ENCODE results near the gene ABL1. TPM values are rescaled to one million over a fixed set of nuclear protein-coding genes. Genes with fewer than 3 reads are reported as not detected.

ABL1 gene
- total and polyA plus RNA-seq, 7 donors: 24.5 to 127 (median 69.6) TPM

- TF ChIP-seq POLR2AphosphoS5 (IDR thresholded peaks at IDR 0.05): no peak
- TF ChIP-seq EP300 (IDR thresholded peaks at IDR 0.05): no peak
- TF ChIP-seq, protein P1, sequence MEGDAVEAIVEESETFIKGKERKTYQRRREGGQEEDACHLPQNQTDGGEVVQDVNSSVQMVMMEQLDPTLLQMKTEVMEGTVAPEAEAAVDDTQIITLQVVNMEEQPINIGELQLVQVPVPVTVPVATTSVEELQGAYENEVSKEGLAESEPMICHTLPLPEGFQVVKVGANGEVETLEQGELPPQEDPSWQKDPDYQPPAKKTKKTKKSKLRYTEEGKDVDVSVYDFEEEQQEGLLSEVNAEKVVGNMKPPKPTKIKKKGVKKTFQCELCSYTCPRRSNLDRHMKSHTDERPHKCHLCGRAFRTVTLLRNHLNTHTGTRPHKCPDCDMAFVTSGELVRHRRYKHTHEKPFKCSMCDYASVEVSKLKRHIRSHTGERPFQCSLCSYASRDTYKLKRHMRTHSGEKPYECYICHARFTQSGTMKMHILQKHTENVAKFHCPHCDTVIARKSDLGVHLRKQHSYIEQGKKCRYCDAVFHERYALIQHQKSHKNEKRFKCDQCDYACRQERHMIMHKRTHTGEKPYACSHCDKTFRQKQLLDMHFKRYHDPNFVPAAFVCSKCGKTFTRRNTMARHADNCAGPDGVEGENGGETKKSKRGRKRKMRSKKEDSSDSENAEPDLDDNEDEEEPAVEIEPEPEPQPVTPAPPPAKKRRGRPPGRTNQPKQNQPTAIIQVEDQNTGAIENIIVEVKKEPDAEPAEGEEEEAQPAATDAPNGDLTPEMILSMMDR (IDR thresholded peaks at IDR 0.05): no peak
- WGBS, 2 donors: 37 to 68% methylated on average over 25 of the region's 25 CpGs
Measured at GRCh38 chr9:130899051-130899748, 64.1 kb downstream of the ABL1 start.

DNA sequence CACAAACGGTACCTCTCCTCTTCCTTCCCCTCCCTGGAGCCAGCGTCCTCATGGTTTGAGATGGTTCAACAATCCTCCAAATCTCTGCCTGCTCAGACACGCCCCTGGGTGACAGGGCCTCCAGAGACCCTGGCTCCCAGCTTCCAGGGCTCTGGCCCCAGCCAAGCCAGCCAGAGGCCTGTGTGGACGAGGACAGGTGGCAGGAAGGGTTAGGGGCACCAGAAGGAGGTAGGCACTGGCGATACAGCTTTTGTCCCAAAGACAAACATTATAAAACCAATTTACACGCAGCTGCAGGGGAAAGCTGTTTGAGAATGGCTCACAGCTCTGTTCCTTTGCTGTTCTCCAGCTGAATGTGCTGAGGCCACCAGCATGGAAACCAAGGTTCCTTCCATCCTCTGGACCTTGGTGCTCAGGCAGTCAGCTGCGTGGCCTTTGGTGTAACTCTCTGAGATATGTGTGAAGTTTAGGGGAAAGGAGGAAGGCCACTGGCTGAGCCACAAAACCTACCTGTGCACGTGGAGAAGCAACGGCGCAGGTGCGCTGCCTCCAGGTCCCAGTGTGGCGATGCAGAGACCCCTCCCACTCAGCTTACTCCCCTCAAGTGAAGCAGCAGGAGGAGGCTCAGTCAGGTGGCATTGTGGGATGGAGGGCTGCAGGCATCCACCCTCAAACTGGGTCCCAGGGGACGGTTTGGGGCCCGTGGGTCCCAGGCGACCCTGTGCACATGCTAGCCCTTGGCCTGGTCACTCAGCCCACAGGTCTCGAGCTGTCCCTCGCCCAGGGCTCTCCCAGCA, 65.8 kb downstream of the ABL1 start:
- Histone ChIP-seq H3K36me3 (no peaks in the 10 kb centered on the region), H3K27ac (no peak overlapping the region), H3K9me3 (no peaks in the 10 kb centered on the region), H3K4me3 (no peak overlapping the region), H3K27me3 (peaks cover 0 to 61% (median 33%) of the 10 kb centered on the region in 3 donors), H3K4me1 (peaks cover 0 to 5% (median 3%) of the 10 kb centered on the region in 4 donors)
- WGBS, 2 donors: 30 to 63% methylated on average over 17 of the region's 17 CpGs
- intact Hi-C loops (cut with DNase I): no loop called here
- no peak for TF ChIP-seq EP300 (IDR thresholded peaks at IDR 0.05)
- no peak for TF ChIP-seq POLR2A (IDR thresholded peaks at IDR 0.05)
- no peak for TF ChIP-seq POLR2AphosphoS5 (IDR thresholded peaks at IDR 0.05)
- TF ChIP-seq, protein P1 (IDR thresholded peaks at IDR 0.05): no peak
- no peak for DNase-seq

More at GRCh38 chr9:130899051-130899748, 64.1 kb downstream of the ABL1 start:
- H3K36me3 ChIP-seq: no peaks in the 10 kb centered on the region
- H3K27ac ChIP-seq: no peak overlapping the region
- DNase-seq: no peak
- no peaks in the 10 kb centered on the region for H3K9me3 ChIP-seq
- intact Hi-C loops (cut with DNase I): no loop called here
- H3K27me3 ChIP-seq: peaks cover 0 to 61% (median 32%) of the 10 kb centered on the region in 3 donors
- H3K4me3 ChIP-seq: no peak overlapping the region
- peaks cover 0 to 22% (median 20%) of the 10 kb centered on the region in 4 donors for H3K4me1 ChIP-seq

DNA sequence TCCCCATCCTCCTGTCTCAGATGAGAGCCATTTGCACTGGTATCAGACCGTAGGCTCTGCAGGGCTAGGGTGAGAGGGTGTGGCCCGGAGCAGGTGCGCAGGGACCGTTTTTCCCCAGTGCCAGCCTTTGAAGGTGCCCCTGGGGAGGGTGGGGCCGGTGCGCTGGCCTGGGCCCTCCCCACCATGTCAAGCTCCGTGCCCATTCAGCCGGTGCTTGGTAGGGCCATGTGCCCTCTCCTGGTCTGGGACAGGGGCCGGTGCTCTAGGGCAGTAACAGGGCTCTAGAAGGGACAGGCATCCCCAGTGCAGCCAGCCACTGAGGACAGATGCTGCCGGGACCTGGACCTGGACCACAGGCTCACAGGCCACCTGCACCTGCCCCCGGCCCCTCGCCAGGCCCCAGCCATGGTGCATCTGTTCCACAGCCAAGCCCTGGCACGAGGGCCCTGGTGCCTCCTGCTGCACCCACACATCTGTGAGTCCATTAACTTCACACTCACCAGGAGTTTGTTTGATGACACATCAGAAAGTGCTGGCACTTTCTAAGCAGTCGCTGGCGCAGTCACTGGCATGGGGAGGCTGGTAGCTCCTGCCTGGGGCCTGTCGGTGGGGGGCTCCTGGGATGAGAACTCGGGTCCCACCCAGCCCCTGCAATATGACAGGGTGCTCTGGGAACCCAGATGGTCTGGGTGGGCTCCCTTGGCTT, 66.6 kb downstream of the ABL1 start:
- no peaks in the 10 kb centered on the region for H3K9me3 ChIP-seq
- H3K27me3 ChIP-seq: peaks cover 0 to 61% (median 33%) of the 10 kb centered on the region in 3 donors
- TF ChIP-seq, protein P1 (IDR thresholded peaks at IDR 0.05): no peak
- TF ChIP-seq POLR2AphosphoS5 (IDR thresholded peaks at IDR 0.05): no peak
- no peak for TF ChIP-seq POLR2A (IDR thresholded peaks at IDR 0.05)
- TF ChIP-seq EP300 (IDR thresholded peaks at IDR 0.05): no peak
- H3K27ac ChIP-seq: no peak overlapping the region
- intact Hi-C loops (cut with DNase I): no loop called here
- no peak overlapping the region for H3K4me3 ChIP-seq
- WGBS, 2 donors: 28 to 72% methylated on average over 17 of the region's 17 CpGs
- no peaks in the 10 kb centered on the region for H3K36me3 ChIP-seq
- DNase-seq: no peak
- H3K4me1 ChIP-seq: no peaks in the 10 kb centered on the region

GRCh38 chr9:130902204-130903185, 67.4 kb downstream of the ABL1 start:
- TF ChIP-seq POLR2AphosphoS5 (IDR thresholded peaks at IDR 0.05): no peak
- no peak for TF ChIP-seq EP300 (IDR thresholded peaks at IDR 0.05)
- no peak for TF ChIP-seq POLR2A (IDR thresholded peaks at IDR 0.05)
- intact Hi-C loops (cut with DNase I): no loop called here
- no peaks in the 10 kb centered on the region for H3K4me1 ChIP-seq
- no peak overlapping the region for H3K4me3 ChIP-seq
- WGBS, 2 donors: 88% methylated on average over 27 of the region's 27 CpGs
- H3K27ac ChIP-seq: no peak overlapping the region
- no peaks in the 10 kb centered on the region for H3K9me3 ChIP-seq
- H3K36me3 ChIP-seq: no peaks in the 10 kb centered on the region
- H3K27me3 ChIP-seq: peaks cover 0 to 59% (median 33%) of the 10 kb centered on the region in 3 donors
- DNase-seq: no peak

All from sigmoid colon (tissue), 7 donors.